HG02588 (cell line): Measurements from ENCODE around the gene AGBL4.
"Not testable (repeated sequence)": the region's sequence is repeated elsewhere in the genome, so short reads cannot be mapped to it uniquely, and the experiment has no call there.

Experiments used
- ATAC-seq: cut with Tn5 transposase; IDR thresholded peaks from one replicate; pipeline ENCODE4 v1.9.1; 2021; ENCODE audit warnings: mild to moderate bottlenecking, moderate library complexity; ENCODE audit not compliant: unreplicated experiment

AGBL4 gene

DNA sequence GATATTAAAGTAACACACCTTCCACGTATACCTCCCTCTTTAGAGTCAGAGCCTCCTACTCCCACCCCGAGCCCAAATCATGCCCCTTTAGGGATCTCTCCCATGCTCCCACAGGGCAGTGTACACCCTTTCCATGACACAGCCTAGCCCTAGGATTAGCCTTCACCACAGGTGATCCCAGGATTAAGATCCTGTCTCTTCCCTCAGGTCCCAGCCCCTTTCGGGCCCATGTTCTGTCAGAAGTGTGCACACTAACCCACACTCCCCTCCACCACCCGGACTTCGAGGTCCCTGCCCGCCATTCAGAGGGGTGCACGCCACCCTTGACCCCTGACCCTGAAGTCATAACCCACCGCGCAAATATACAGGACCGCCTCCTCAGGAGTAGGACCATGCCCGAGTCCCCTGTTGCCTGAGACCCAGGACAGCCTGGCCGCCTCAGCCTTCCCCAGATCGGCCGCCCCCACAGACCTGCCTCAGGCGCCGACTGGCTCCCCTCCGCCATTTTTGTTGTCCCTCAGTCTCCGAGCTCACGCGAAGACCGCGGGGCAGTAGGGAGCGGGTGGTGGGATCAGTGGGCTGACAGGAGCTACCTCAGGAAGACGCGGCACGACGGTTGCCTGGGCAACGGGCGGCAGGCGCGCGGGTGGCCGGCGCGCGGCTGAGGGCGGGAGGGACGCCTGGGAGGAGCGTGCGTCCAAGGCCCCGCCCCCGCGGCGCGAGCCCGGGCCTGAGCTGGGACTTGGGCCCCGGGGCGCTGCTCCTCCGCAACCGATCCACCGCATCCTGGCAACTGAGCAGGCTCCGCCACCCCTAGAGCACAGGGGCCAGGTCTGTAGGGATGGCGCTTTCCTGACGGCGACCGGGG lies at the start of gene AGBL4:
Gene AGBL4, minus strand, starts transcription at position 663 of the 868 bp plus-strand sequence.
- peak; percentile 81 for ATAC-seq

DNA sequence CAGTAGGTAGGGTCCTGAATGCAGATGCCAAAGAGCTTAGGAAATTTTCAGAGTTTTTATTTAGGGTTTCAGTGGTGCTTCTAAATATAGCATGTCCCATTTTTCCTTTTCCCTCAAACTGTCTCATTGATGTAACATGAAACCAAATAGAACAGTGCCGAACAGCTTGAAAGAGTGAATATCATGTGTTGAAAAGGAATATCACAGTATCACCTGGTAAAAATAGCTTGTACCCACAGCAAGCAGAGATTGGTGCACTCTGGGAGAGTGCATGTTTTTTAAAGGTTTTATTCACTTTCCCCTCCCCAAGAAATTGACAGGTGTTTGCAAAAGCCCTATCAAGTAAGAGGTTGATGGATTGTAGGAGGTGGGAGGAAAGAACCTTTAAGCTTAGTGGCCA lies 43.1 kb upstream of the AGBL4 start:
- no peak for ATAC-seq

DNA sequence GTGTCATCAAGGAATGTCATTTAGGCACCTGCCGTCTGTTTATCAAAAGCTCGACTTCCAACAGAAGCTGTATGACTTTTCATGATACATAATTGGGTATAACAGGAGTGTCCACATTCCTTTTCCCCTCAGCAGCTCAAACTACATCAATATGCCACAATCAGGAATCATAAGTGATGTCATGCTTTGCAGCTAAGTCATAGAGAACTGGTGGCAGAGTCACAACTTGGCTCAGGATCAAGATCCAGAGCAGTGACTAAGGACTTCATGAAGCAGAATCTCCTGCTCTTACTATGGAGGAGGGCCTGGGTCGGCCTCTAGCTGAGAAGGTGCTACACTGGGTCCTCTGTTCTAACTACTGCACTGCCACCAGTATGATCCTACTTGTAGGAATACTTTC lies 36.5 kb upstream of the AGBL4 start:
- no peak for ATAC-seq

GRCh38 chr1:50048791-50049190 lies 25.0 kb upstream of the AGBL4 start:
- ATAC-seq, result no peak

DNA sequence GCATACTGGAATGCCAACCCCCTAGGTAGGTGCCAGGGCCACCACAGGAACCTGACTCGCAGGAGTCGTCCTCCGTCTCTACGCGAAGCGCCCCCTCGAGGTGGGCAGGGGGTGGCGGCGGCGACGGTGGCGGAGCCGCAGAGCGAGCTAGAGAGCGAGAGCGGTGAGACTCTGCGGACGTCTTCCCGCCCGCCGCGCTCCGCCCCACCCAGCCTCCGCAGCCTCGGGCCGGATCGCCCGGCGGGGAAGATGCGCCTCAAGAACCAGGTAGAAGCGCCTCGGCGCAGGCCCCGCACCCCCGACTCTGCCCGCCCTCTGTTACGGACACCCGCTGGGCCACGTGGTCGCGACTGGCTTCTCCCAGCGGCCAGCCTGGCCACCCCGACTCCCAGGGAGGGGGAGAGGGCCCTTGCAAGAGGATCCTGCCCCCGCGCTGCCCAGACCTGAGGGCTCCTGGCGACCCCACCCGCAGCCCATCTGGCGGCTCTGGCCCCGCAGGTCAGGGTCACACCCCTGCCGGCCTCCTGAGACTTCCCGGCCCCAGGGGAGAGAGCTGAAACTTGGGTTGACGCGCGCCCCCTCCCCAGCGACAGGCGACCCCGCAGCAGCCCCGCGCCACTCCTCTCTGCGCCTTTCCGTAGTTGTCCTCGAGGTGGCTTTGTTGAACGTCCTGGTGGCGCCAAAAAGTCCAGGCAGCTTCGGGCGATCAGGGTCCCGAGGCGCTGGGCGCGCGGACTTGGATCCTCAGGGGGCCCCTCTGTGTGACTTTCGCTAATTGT lies 24.4 kb upstream of the AGBL4 start:
- ATAC-seq, result no peak

DNA sequence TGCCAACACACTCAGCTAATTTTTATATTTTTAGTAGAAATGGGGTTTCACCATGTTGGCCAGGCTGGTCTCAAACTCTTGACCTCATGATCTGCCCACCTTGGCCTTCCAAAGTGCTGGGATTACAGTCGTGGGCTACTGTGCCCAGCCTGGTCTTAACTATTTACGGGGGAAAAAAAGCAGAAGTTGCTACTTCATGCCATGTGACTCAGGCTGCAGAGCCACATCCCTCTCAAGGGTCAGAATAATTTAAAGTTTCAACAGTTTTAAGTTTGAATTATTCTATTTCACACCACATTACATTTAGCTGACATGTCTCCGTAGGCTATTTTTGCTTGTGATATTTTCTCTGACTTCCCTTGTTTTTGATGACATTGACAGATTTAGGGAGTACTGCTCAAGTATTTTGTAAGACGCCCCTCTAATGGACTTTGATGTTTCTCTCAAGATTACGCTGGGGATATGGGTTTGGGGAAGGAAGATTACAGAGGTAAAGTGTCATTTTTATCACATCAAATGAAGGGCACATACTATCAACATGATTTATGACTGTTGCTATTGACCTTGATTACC lies 14.6 kb upstream of the AGBL4 start:
- no peak for ATAC-seq

- ATAC-seq, result no peak
These were observed 4.0 kb upstream of the AGBL4 start for GRCh38 chr1:50027794-50028193.

- no peak for ATAC-seq
These were observed 28.0 kb downstream of the AGBL4 start for GRCh38 chr1:49995734-49996133.

DNA sequence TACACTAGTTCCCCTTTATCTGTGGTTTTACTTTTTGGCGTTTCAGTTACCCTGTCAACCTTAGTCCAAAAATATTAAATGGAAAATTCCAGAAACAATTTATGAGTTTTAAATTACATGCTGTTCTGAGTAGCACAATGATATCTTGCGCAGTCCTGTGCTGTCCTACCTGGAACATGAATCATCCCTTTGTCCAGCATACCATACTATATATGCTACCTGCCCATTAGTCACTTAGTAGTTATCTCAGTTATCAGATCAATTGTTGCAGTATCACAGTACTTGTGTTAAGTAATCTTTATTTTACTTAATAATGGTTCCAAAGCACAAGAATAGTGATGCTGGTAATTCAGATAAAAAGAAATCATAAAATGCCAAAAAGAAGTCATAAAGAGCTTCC lies 52.7 kb downstream of the AGBL4 start:
- ATAC-seq, result no peak

GRCh38 chr1:49951385-49951784 lies 72.4 kb downstream of the AGBL4 start:
- no peak for ATAC-seq

DNA sequence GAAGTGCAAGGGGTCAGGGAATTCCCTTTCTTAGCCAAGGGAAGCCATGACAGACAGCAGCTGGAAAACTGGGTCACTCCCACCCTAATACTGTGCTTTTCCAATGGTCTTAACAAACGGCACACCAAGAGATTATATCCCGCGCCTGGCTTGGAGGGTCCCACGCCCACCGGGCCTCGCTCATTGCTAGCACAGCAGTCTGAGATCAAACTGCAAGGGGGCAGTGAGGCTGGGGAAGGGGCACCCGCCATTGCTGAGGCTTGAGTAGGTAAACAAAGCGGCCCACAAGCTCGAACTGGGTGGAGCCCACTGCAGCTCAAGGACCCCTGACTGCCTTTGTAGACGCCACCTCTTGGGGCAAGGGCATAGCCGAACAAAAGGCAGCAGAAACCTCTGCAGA lies 108.5 kb downstream of the AGBL4 start:
- ATAC-seq, result not testable (repeated sequence)

GRCh38 chr1:49906365-49906764 lies 117.4 kb downstream of the AGBL4 start:
- no peak for ATAC-seq

- no peak for ATAC-seq
These were observed 159.2 kb downstream of the AGBL4 start for GRCh38 chr1:49864581-49864980.

GRCh38 chr1:49854741-49855140 lies 169.0 kb downstream of the AGBL4 start:
- no peak for ATAC-seq

- no peak for ATAC-seq
These were observed 181.2 kb downstream of the AGBL4 start for GRCh38 chr1:49842596-49842995.

GRCh38 chr1:49841767-49842166 lies 182.0 kb downstream of the AGBL4 start:
- ATAC-seq, result no peak

GRCh38 chr1:49824261-49824660 lies 199.5 kb downstream of the AGBL4 start:
- no peak for ATAC-seq

DNA sequence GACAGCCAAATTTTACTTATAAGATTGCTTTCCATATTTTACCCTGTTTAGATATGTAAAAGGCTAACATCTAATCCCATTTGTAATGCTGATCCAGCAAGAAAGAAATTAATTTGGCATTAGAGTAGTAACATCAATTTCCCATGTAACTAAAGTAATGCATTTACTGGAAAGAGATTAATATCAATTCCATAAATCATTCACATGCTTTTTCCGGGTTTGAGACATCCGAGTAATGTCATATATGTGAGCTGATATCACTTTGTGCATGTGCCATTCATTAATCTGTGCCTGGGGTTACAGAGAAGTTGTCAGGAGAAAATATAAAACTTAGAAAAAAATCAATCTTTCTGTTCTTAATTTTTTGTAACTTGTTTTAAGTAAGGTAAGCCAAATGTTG lies 206.1 kb downstream of the AGBL4 start:
- ATAC-seq, result no peak

- not testable (repeated sequence) for ATAC-seq
These were observed 236.7 kb downstream of the AGBL4 start for GRCh38 chr1:49787013-49787412.

DNA sequence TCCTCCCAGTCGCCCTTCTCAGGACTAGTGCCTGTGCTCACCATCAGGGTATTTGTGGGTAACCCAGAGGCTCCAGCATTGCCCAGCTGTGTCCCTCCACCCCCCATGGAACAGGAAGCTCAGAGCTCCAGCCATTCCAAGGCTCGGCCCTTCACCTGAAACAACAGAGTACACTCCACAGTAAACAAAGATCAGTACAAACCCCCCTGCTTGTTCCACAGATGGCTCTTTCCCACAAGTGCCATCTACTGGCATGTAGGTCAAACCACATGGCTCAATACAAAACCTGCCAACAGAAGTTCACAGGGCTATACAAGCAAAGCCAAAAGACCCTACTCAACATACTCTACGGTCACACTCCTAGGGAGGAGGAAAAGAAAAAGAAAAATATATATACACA lies 258.7 kb downstream of the AGBL4 start:
- no peak for ATAC-seq

- ATAC-seq, result not testable (repeated sequence)
These were observed 285.6 kb downstream of the AGBL4 start for GRCh38 chr1:49738118-49738517.

- ATAC-seq, result no peak
These were observed 295.4 kb downstream of the AGBL4 start for GRCh38 chr1:49728377-49728776.
